Prostate gland (tissue), 2 donors: Measurements from ENCODE around the gene CCNF. TPM values are rescaled to one million over a fixed set of nuclear protein-coding genes. Genes with fewer than 3 reads are reported as not detected.

Source experiments
- DNase-seq: peaks from one replicate; pipeline ENCODE4 v3.0.0-alpha.2; 2019; ENCODE audit warnings: low spot score
- H3K27ac ChIP-seq, 2 donors: fragments of 200-600 bp; sonication (generic); 2 replicates each; pipeline ENCODE4 v1.5.1; 2017 to 2019
- H3K27me3 ChIP-seq: fragments of 200-600 bp; sonication (generic); replicated peaks from 2 replicates; pipeline ENCODE4 v1.5.1; 2019; ENCODE audit not compliant: insufficient read depth
- H3K36me3 ChIP-seq, 2 donors: fragments of 200-600 bp; sonication (generic); 1 replicate in 1 of 2; 2 replicates in 1 of 2; pipeline versions ENCODE4 v1.5.1 to v1.8.1; 2017 to 2019
- H3K4me1 ChIP-seq: fragments of 200-600 bp; sonication (generic); replicated peaks from 2 replicates; pipeline ENCODE4 v1.5.1; 2019
- H3K4me3 ChIP-seq, 2 donors: fragments of 200-600 bp; sonication (generic); 2 replicates each; pipeline ENCODE4 v1.5.1; 2017 to 2019
- H3K9me3 ChIP-seq: fragments of 200-600 bp; sonication (generic); 2 replicates; pipeline ENCODE4 v1.5.1; 2017
- CTCF ChIP-seq, 4 experiments: fragments of 200-600 bp in 2 of 4; fragments of 450-650 bp in 2 of 4; sonication (generic) in 2 of 4; IDR thresholded peaks; 1 replicate in 3 of 4; 2 replicates in 1 of 4; pipeline ENCODE4 v1.5.1; 2016 to 2019; ENCODE audit warnings: antibody characterized with exemption in 4 of 4, mild to moderate bottlenecking in 2 of 4, moderate library complexity in 2 of 4
- POLR2A ChIP-seq: fragments of 450-650 bp; IDR thresholded peaks from one replicate; pipeline ENCODE4 v1.6.1; 2016; ENCODE audit warnings: antibody characterized with exemption, mild to moderate bottlenecking
- POLR2AphosphoS5 ChIP-seq: sonication (generic); formaldehyde crosslinking; IDR thresholded peaks from one replicate; pipeline ENCODE4 v1.6.1; 2017; ENCODE audit warnings: antibody characterized with exemption
- WGBS: methylation state at CpG from one replicate; pipeline ENCODE4 v1.1.5; 2018; 5-methylcytosine and 5-hydroxymethylcytosine counted together
- intact Hi-C: fragments of 100-400 bp; cut with DNase I; formaldehyde crosslinking; loops from one replicate; pipeline ENCODE4 v1.14.2; 2022
- total RNA-seq, 2 donors: library from RNA; depleted of rRNA; stranded (reverse); fragments of >200 nt; gene quantifications; one replicate each; pipeline ENCODE4 v1.1.0, GENCODE V29; 2016

Gene CCNF
- total RNA-seq, 2 donors from 2014 or later = 7.3 to 8.0 TPM

GRCh38 chr16:2471653-2472487 lies 42.6 kb downstream of the CCNF start:
- DNase-seq = no peak
- H3K9me3 ChIP-seq = no peaks in the 10 kb centered on the region
- no peak overlapping the region for H3K27ac ChIP-seq
- WGBS = 56% methylated on average over 44 of the region's 61 CpGs
- TF ChIP-seq CTCF (IDR thresholded peaks at IDR 0.05) = no peak
- no peak for TF ChIP-seq POLR2A
- no peak for TF ChIP-seq POLR2AphosphoS5
- H3K4me3 ChIP-seq = peak overlapping the region in 1 of 2 donors; percentile 24
- no peaks in the 10 kb centered on the region for H3K27me3 ChIP-seq
- intact Hi-C loops = no loop called here
- H3K36me3 ChIP-seq = no peaks in the 10 kb centered on the region
- peaks cover 12% of the 10 kb centered on the region for H3K4me1 ChIP-seq

- no peaks in the 10 kb centered on the region for H3K27me3 ChIP-seq
- no peak overlapping the region for H3K4me3 ChIP-seq
- 96% methylated on average over 18 of the region's 27 CpGs for WGBS
- no peaks in the 10 kb centered on the region for H3K36me3 ChIP-seq
- H3K9me3 ChIP-seq = no peaks in the 10 kb centered on the region
- DNase-seq = no peak
- H3K27ac ChIP-seq = no peak overlapping the region
- peaks cover 12% of the 10 kb centered on the region for H3K4me1 ChIP-seq
- TF ChIP-seq POLR2A (no peak), POLR2AphosphoS5 (no peak), CTCF (IDR thresholded peaks at IDR 0.05) (no peak)
- intact Hi-C loops = no loop called here
These were observed 43.2 kb downstream of the CCNF start for GRCh38 chr16:2472488-2472864.

- intact Hi-C loops = no loop called here
- Histone ChIP-seq H3K4me1 (peaks cover 12% of the 10 kb centered on the region), H3K36me3 (no peaks in the 10 kb centered on the region), H3K4me3 (no peak overlapping the region), H3K27me3 (no peaks in the 10 kb centered on the region), H3K9me3 (no peaks in the 10 kb centered on the region), H3K27ac (no peak overlapping the region)
- DNase-seq = no peak
- TF ChIP-seq POLR2AphosphoS5 (no peak), POLR2A (no peak), CTCF (IDR thresholded peaks at IDR 0.05) (no peak)
- WGBS = 90% methylated on average over 14 of the region's 14 CpGs
These were observed 43.7 kb downstream of the CCNF start for GRCh38 chr16:2472885-2473445.

GRCh38 chr16:2473446-2473926 lies 44.2 kb downstream of the CCNF start:
- DNase-seq = no peak
- 11% methylated on average over 22 of the region's 49 CpGs for WGBS
- H3K27ac ChIP-seq = no peak overlapping the region
- intact Hi-C loops = no loop called here
- no peaks in the 10 kb centered on the region for H3K9me3 ChIP-seq
- no peaks in the 10 kb centered on the region for H3K36me3 ChIP-seq
- no peak for TF ChIP-seq POLR2A
- no peak for TF ChIP-seq CTCF (IDR thresholded peaks at IDR 0.05)
- TF ChIP-seq POLR2AphosphoS5 = no peak
- no peaks in the 10 kb centered on the region for H3K27me3 ChIP-seq
- H3K4me3 ChIP-seq = peak overlapping the region; percentile 72 to 82
- H3K4me1 ChIP-seq = peaks cover 8% of the 10 kb centered on the region
